Neural cell (in vitro differentiated cells): ENCODE data around the gene EFR3B. TPM values are rescaled to one million over a fixed set of nuclear protein-coding genes. Genes with fewer than 3 reads are reported as not detected.

Experiments
- H2AFZ ChIP-seq: fragments of 200-600, 300-800 bp; sonication (generic), shearing (Covaris generic); 2 replicates; pipeline ENCODE4 v1.6.0; 2014; ENCODE audit warnings: low read depth, mild to moderate bottlenecking, antibody characterized with exemption, low read length, moderate library complexity
- H3F3A ChIP-seq: fragments of 200-600 bp; shearing (Covaris generic); 2 replicates; pipeline ENCODE4 v1.6.1; 2016; ENCODE audit warnings: mild to moderate bottlenecking, moderate library complexity, mixed read lengths, antibody characterized with exemption, low read length; ENCODE audit not compliant: insufficient read depth, poor library complexity, severe bottlenecking
- H3K27ac ChIP-seq: fragments of 200-600, 300-800 bp; sonication (generic), shearing (Covaris generic); 2 replicates; pipeline ENCODE4 v1.5.1; 2014; ENCODE audit warnings: mild to moderate bottlenecking, low read length, moderate library complexity
- H3K27me3 ChIP-seq: fragments of 300-800, 200-600 bp; sonication (generic), shearing (Covaris generic); 2 replicates; pipeline ENCODE4 v1.6.0; 2014; ENCODE audit warnings: mild to moderate bottlenecking, low read depth, low read length, moderate library complexity; ENCODE audit not compliant: insufficient read depth
- H3K36me3 ChIP-seq: fragments of 300-800, 200-600 bp; sonication (generic), shearing (Covaris generic); 2 replicates; pipeline ENCODE4 v1.5.1; 2014; ENCODE audit warnings: mild to moderate bottlenecking, antibody characterized with exemption, low read length, moderate library complexity; ENCODE audit not compliant: insufficient read depth
- H3K4me2 ChIP-seq: fragments of 300-800, 200-600 bp; sonication (generic), shearing (Covaris generic); 2 replicates; pipeline ENCODE4 v1.6.0; 2014; ENCODE audit warnings: mild to moderate bottlenecking, low read length
- H3K4me3 ChIP-seq: fragments of 300-800, 200-600 bp; sonication (generic), shearing (Covaris generic); 2 replicates; pipeline ENCODE4 v1.5.1; 2014; ENCODE audit warnings: mild to moderate bottlenecking, low read length, moderate library complexity
- H3K79me2 ChIP-seq: fragments of 200-600 bp; shearing (Covaris generic); replicated peaks from 2 replicates; pipeline ENCODE4 v1.6.0; 2014; ENCODE audit warnings: mild to moderate bottlenecking, low read length, moderate library complexity; ENCODE audit not compliant: insufficient read depth
- H3K9ac ChIP-seq: fragments of 300-800, 200-600 bp; sonication (generic), shearing (Covaris generic); 2 replicates; pipeline ENCODE4 v1.6.1; 2016; ENCODE audit warnings: mild to moderate bottlenecking, low read length, mixed read lengths
- H3K9me2 ChIP-seq: fragments of 200-600 bp; shearing (Covaris generic); 2 replicates; pipeline ENCODE4 v1.6.1; 2016; ENCODE audit warnings: mild to moderate bottlenecking, low read length, mixed read lengths; ENCODE audit not compliant: insufficient read depth
- H3K9me3 ChIP-seq: fragments of 200-600, 300-800 bp; sonication (generic), shearing (Covaris generic); 2 replicates; pipeline ENCODE4 v1.6.1; 2016; ENCODE audit warnings: mild to moderate bottlenecking, mixed run types, low read length, moderate library complexity, mixed read lengths
- H4K20me1 ChIP-seq: fragments of 200-600 bp; shearing (Covaris generic); 2 replicates; pipeline ENCODE4 v1.6.1; 2016; ENCODE audit warnings: mild to moderate bottlenecking, mixed run types; ENCODE audit not compliant: insufficient read depth
- CTCF ChIP-seq: fragments of 450-650 bp; IDR thresholded peaks from 2 replicates; pipeline ENCODE4 v1.5.1; 2014; ENCODE audit warnings: antibody characterized with exemption, mild to moderate bottlenecking, moderate library complexity; ENCODE audit not compliant: poor library complexity, severe bottlenecking
- EP300 ChIP-seq: fragments of 450-650 bp; conservative IDR thresholded peaks from 2 replicates; pipeline ENCODE4 v1.6.1; 2014; ENCODE audit warnings: antibody characterized with exemption, mild to moderate bottlenecking, moderate library complexity; ENCODE audit not compliant: poor library complexity, severe bottlenecking
- EZH2 ChIP-seq: fragments of 200-600, 300-800 bp; shearing (Covaris generic), sonication (generic); IDR thresholded peaks from 2 replicates; pipeline ENCODE4 v1.6.1; 2014; ENCODE audit warnings: antibody characterized with exemption, low read length, borderline replicate concordance, mild to moderate bottlenecking; ENCODE audit not compliant: insufficient read depth, poor library complexity, severe bottlenecking
- MXI1 ChIP-seq: fragments of 450-650 bp; conservative IDR thresholded peaks from 2 replicates; pipeline ENCODE4 v1.6.1; 2014; ENCODE audit warnings: antibody characterized with exemption, mild to moderate bottlenecking; ENCODE audit not compliant: poor library complexity, severe bottlenecking
- POLR2AphosphoS5 ChIP-seq: IDR thresholded peaks from 2 replicates; pipeline ENCODE4 v1.6.1; 2012
- RAD21 ChIP-seq: fragments of 450-650 bp; conservative IDR thresholded peaks from 2 replicates; pipeline ENCODE4 v1.6.1; 2014; ENCODE audit warnings: antibody characterized with exemption, mild to moderate bottlenecking, moderate library complexity
- REST ChIP-seq: IDR thresholded peaks from 2 replicates; pipeline ENCODE4 v1.6.1; 2012; ENCODE audit warnings: borderline replicate concordance
- SMC3 ChIP-seq: fragments of 450-650 bp; conservative IDR thresholded peaks from 2 replicates; pipeline ENCODE4 v1.6.1; 2014; ENCODE audit warnings: antibody characterized with exemption, mild to moderate bottlenecking, moderate library complexity; ENCODE audit not compliant: poor library complexity
- TAF1 ChIP-seq: IDR thresholded peaks from 2 replicates; pipeline ENCODE4 v1.6.1; 2012; ENCODE audit warnings: low read depth
- polyA plus RNA-seq: library from polyadenylated mRNA; depleted of rRNA; stranded (reverse); fragments of >200 nt; gene quantifications from 2 replicates; pipeline ENCODE4 v1.2.3, GENCODE V29; 2014

EFR3B gene
- polyA plus RNA-seq, 1 donor from 2014 or later, result 29.3 TPM

- H3K79me2 ChIP-seq, result no peaks in the 10 kb centered on the region
- H3K36me3 ChIP-seq, result no peaks in the 10 kb centered on the region
- H3K27me3 ChIP-seq, result no peaks in the 10 kb centered on the region
- H3K4me3 ChIP-seq, result no peak overlapping the region
- no peaks in the 10 kb centered on the region for H3F3A ChIP-seq
- no peak overlapping the region for H3K27ac ChIP-seq
- H4K20me1 ChIP-seq, result no peaks in the 10 kb centered on the region
- no peak overlapping the region for H3K9ac ChIP-seq
- H3K9me3 ChIP-seq, result no peaks in the 10 kb centered on the region
- TF ChIP-seq RAD21, result no peak
- no peaks in the 10 kb centered on the region for H3K9me2 ChIP-seq
- no peak overlapping the region for H3K4me2 ChIP-seq
- H2AFZ ChIP-seq, result no peak overlapping the region
Measured at GRCh38 chr2:25109822-25110221, 67.9 kb downstream of the EFR3B start.

- TF ChIP-seq CTCF (no peak), EP300 (no peak), EZH2 (no peak), MXI1 (no peak), RAD21 (no peak), SMC3 (no peak), REST (no peak), POLR2AphosphoS5 (no peak), TAF1 (no peak)
- no peak overlapping the region for H3K9ac ChIP-seq
- H3K27ac ChIP-seq, result no peak overlapping the region
- H2AFZ ChIP-seq, result no peak overlapping the region
- H3K9me2 ChIP-seq, result no peaks in the 10 kb centered on the region
- no peaks in the 10 kb centered on the region for H3K9me3 ChIP-seq
- H3K4me3 ChIP-seq, result no peak overlapping the region
- H4K20me1 ChIP-seq, result no peaks in the 10 kb centered on the region
- H3K4me2 ChIP-seq, result no peak overlapping the region
- no peaks in the 10 kb centered on the region for H3F3A ChIP-seq
- no peaks in the 10 kb centered on the region for H3K36me3 ChIP-seq
- no peaks in the 10 kb centered on the region for H3K79me2 ChIP-seq
- no peaks in the 10 kb centered on the region for H3K27me3 ChIP-seq
Measured at GRCh38 chr2:25112113-25112512, 70.2 kb downstream of the EFR3B start.

GRCh38 chr2:25115249-25115883, 73.5 kb downstream of the EFR3B start:
- Histone ChIP-seq H3K27me3 (no peaks in the 10 kb centered on the region), H3K9me3 (no peaks in the 10 kb centered on the region), H4K20me1 (no peaks in the 10 kb centered on the region), H3K4me3 (no peak overlapping the region), H3K9ac (no peak overlapping the region), H3K36me3 (no peaks in the 10 kb centered on the region), H3K9me2 (no peaks in the 10 kb centered on the region), H2AFZ (no peak overlapping the region), H3K79me2 (no peaks in the 10 kb centered on the region), H3K27ac (no peak overlapping the region), H3F3A (no peaks in the 10 kb centered on the region), H3K4me2 (no peak overlapping the region)
- no peak for TF ChIP-seq TAF1
- TF ChIP-seq EZH2, result no peak
- TF ChIP-seq POLR2AphosphoS5, result no peak
- TF ChIP-seq MXI1, result no peak
- no peak for TF ChIP-seq CTCF
- no peak for TF ChIP-seq RAD21
- TF ChIP-seq REST, result no peak
- no peak for TF ChIP-seq EP300
- no peak for TF ChIP-seq SMC3
